ENCODE measurements around the gene PNO1.

The PNO1 gene

GRCh38 chr2:68193787-68194372, 36.2 kb downstream of the PNO1 start:
- no peaks in the 10 kb centered on the region for H3K9me3 Mint-ChIP-seq
- H3K4me3 Mint-ChIP-seq: no peak overlapping the region
- no peak for DNase-seq
- peak overlapping the region; percentile 61 for H3K27ac Mint-ChIP-seq
- no peaks in the 10 kb centered on the region for H3K27me3 Mint-ChIP-seq
- H3K36me3 Mint-ChIP-seq (ENCODE audit: low read depth): peaks cover 23% of the 10 kb centered on the region
- H3K4me1 Mint-ChIP-seq (ENCODE audit: low read depth): peaks cover 66% of the 10 kb centered on the region

GRCh38 chr2:68195096-68195495, 37.4 kb downstream of the PNO1 start:
- no peak for DNase-seq
- peaks cover 65% of the 10 kb centered on the region for H3K4me1 Mint-ChIP-seq (ENCODE audit: low read depth)
- peaks cover 24% of the 10 kb centered on the region for H3K36me3 Mint-ChIP-seq (ENCODE audit: low read depth)
- H3K27ac Mint-ChIP-seq: no peak overlapping the region
- no peaks in the 10 kb centered on the region for H3K9me3 Mint-ChIP-seq
- H3K27me3 Mint-ChIP-seq: no peaks in the 10 kb centered on the region
- H3K4me3 Mint-ChIP-seq: no peak overlapping the region

- Mint-ChIP-seq H3K36me3 (ENCODE audit: low read depth) (peaks cover 24% of the 10 kb centered on the region), H3K9me3 (no peaks in the 10 kb centered on the region), H3K27me3 (no peaks in the 10 kb centered on the region), H3K4me3 (no peak overlapping the region), H3K4me1 (ENCODE audit: low read depth) (peaks cover 64% of the 10 kb centered on the region), H3K27ac (no peak overlapping the region)
- no peak for DNase-seq
Measured at GRCh38 chr2:68196120-68196716, 38.5 kb downstream of the PNO1 start.

GRCh38 chr2:68200157-68200787, 42.6 kb downstream of the PNO1 start:
- no peak for DNase-seq
- H3K27me3 Mint-ChIP-seq: no peaks in the 10 kb centered on the region
- H3K4me3 Mint-ChIP-seq: no peak overlapping the region
- peaks cover 47% of the 10 kb centered on the region for H3K36me3 Mint-ChIP-seq (ENCODE audit: low read depth)
- peak overlapping the region; percentile 13 for H3K27ac Mint-ChIP-seq
- peaks cover 66% of the 10 kb centered on the region for H3K4me1 Mint-ChIP-seq (ENCODE audit: low read depth)
- no peaks in the 10 kb centered on the region for H3K9me3 Mint-ChIP-seq

DNA sequence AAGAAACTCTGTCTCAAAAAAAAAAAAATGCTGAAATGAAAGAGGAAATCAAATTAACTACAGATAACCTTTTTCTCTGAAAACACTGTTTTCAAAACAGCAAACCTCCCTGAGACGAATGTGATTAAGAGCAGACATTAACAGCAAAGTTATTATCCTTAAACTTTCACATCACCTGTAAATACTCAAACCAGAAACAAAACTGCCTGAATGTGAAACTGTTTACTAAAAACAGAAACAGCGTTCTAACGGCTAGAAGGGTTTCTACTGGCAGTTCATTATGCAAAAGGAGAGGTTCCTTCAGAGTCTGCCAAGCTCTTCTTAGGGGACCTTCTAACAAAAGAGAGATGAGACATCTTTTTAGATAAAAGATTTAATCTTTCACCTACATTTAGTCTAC, 45.9 kb downstream of the PNO1 start:
- H3K36me3 Mint-ChIP-seq (ENCODE audit: low read depth): peaks cover 49% of the 10 kb centered on the region
- H3K4me3 Mint-ChIP-seq: peak overlapping the region; percentile 31
- DNase-seq: no peak

GRCh38 chr2:68206793-68207192, 49.1 kb downstream of the PNO1 start:
- Mint-ChIP-seq H3K27me3 (no peaks in the 10 kb centered on the region), H3K4me3 (peak overlapping the region; percentile 10), H3K9me3 (no peaks in the 10 kb centered on the region), H3K27ac (peak overlapping the region; percentile 35), H3K36me3 (ENCODE audit: low read depth) (peaks cover 59% of the 10 kb centered on the region), H3K4me1 (ENCODE audit: low read depth) (peaks cover 80% of the 10 kb centered on the region)
- DNase-seq: no peak

More for the DNA sequence above, 45.9 kb downstream of the PNO1 start:
- Mint-ChIP-seq H3K27me3 (no peaks in the 10 kb centered on the region), H3K4me1 (ENCODE audit: low read depth) (peaks cover 79% of the 10 kb centered on the region), H3K27ac (peak overlapping the region; percentile 89), H3K9me3 (no peaks in the 10 kb centered on the region)

GRCh38 chr2:68214381-68214780, 56.7 kb downstream of the PNO1 start:
- Mint-ChIP-seq H3K27me3 (no peaks in the 10 kb centered on the region), H3K36me3 (ENCODE audit: low read depth) (peaks cover 65% of the 10 kb centered on the region), H3K9me3 (no peaks in the 10 kb centered on the region), H3K4me1 (ENCODE audit: low read depth) (peaks cover 79% of the 10 kb centered on the region), H3K4me3 (no peak overlapping the region), H3K27ac (peak overlapping the region; percentile 9)
- DNase-seq: no peak

DNA sequence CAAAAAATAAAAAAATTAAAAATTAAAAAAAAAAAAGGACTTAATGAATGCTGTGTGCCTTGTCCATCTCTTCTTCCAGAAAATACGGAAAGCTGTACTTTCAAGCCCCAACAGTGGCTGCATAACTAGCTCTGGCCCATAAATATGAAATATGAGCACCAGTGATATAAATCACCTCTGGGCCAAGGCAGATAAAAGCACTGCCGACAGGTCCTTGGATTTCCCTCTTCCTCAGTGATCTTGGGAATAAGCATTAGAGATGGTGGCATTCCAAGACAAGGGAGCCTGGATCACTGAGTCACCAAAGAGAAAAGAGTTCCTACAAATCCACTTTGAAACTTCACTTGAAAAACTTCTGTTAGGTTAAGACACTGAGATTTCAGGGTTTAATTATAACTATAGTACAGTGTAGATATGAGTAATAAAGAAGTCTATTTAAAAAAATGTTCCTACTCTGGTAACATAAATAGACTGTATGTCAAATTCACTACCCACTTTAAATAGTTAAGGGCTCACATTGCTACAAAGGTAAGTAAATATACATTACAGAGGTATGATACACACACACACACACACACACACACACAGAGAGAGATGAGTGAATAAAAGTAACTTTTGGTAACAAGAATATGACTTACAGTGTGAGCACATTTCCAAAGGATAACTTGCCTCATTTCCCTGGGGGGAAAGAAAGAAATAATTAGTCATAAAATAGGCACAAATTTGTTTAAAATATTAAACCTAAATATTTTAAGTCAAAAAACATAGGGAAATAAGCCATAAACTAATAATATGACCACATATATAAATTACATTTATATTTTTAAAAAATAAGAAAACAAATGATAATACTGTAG, 59.0 kb downstream of the PNO1 start:
- no peak for DNase-seq
- Mint-ChIP-seq H3K4me1 (ENCODE audit: low read depth) (peaks cover 82% of the 10 kb centered on the region), H3K27me3 (no peaks in the 10 kb centered on the region), H3K9me3 (peaks cover 2% of the 10 kb centered on the region), H3K36me3 (ENCODE audit: low read depth) (peaks cover 65% of the 10 kb centered on the region), H3K4me3 (no peak overlapping the region), H3K27ac (no peak overlapping the region)

DNA sequence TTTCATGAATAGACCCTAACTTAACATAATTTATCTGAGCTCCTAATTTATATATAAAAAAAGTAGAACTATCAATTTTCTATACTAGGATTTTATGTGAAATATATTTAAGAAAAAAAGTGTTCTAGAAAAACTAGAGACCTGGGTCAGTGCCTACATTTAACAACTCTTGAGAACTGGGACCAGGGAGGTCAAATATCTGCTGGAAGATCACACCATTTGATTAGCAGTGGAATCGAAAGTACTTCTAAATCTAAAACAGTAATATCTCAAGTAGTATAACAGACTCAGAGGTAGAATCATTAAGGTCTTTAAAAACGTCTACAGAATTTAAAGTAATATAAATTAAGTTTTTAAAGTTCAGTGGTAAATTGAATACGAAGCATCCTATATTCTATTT, 60.0 kb downstream of the PNO1 start:
- no peaks in the 10 kb centered on the region for H3K27me3 Mint-ChIP-seq
- H3K4me1 Mint-ChIP-seq (ENCODE audit: low read depth): peaks cover 82% of the 10 kb centered on the region
- H3K4me3 Mint-ChIP-seq: no peak overlapping the region
- H3K36me3 Mint-ChIP-seq (ENCODE audit: low read depth): peaks cover 64% of the 10 kb centered on the region
- peaks cover 3% of the 10 kb centered on the region for H3K9me3 Mint-ChIP-seq
- no peak for DNase-seq
- no peak overlapping the region for H3K27ac Mint-ChIP-seq

DNA sequence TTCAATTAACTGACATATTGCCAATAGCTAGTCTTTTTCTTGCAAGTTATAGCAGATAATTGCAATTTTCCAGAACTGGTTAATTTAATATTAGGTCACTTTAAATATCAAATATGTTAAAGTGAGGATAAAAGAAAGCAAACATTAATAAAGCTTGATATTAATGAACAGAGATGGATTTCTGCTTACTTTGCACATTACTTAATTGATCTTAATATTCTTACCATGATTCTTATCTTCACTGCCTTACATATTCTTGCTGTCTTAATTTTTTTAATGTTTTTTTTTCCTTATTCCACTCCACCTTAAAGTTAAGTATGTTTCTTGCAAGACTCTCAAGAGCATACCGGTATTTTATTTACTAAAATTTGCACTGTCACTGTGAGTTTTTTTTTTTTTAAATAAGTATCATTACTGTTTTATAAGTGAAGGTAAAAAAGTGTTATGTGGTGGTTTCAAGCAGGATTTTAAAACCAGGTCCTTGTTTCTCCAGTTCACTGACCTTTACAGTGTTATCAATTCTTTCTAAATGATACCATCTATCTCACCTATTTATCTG, 60.7 kb downstream of the PNO1 start:
- no peak for DNase-seq
- Mint-ChIP-seq H3K27ac (peak overlapping the region; percentile 24), H3K4me1 (ENCODE audit: low read depth) (peaks cover 81% of the 10 kb centered on the region), H3K9me3 (peaks cover 3% of the 10 kb centered on the region), H3K36me3 (ENCODE audit: low read depth) (peaks cover 60% of the 10 kb centered on the region), H3K4me3 (no peak overlapping the region), H3K27me3 (no peaks in the 10 kb centered on the region)

- peaks cover 92% of the 10 kb centered on the region for H3K4me1 Mint-ChIP-seq (ENCODE audit: low read depth)
- H3K27ac Mint-ChIP-seq: no peak overlapping the region
- H3K27me3 Mint-ChIP-seq: no peaks in the 10 kb centered on the region
- no peak overlapping the region for H3K4me3 Mint-ChIP-seq
- DNase-seq: no peak
- H3K9me3 Mint-ChIP-seq: peaks cover 3% of the 10 kb centered on the region
- peaks cover 55% of the 10 kb centered on the region for H3K36me3 Mint-ChIP-seq (ENCODE audit: low read depth)
Measured at GRCh38 chr2:68222287-68222686, 64.6 kb downstream of the PNO1 start.

GRCh38 chr2:68223419-68223818, 65.7 kb downstream of the PNO1 start:
- Mint-ChIP-seq H3K27ac (peak overlapping the region; percentile 29), H3K4me1 (ENCODE audit: low read depth) (peaks cover 93% of the 10 kb centered on the region), H3K36me3 (ENCODE audit: low read depth) (peaks cover 57% of the 10 kb centered on the region), H3K4me3 (no peak overlapping the region), H3K9me3 (peaks cover 3% of the 10 kb centered on the region), H3K27me3 (no peaks in the 10 kb centered on the region)
- DNase-seq: no peak

GRCh38 chr2:68225119-68225632, 67.5 kb downstream of the PNO1 start:
- no peak for DNase-seq
- Mint-ChIP-seq H3K27ac (peak overlapping the region; percentile 76), H3K36me3 (ENCODE audit: low read depth) (peaks cover 52% of the 10 kb centered on the region), H3K4me1 (ENCODE audit: low read depth) (peaks cover 92% of the 10 kb centered on the region), H3K4me3 (no peak overlapping the region), H3K27me3 (no peaks in the 10 kb centered on the region), H3K9me3 (peaks cover 3% of the 10 kb centered on the region)
